Measurements from ENCODE around the gene FSIP1.

DNA sequence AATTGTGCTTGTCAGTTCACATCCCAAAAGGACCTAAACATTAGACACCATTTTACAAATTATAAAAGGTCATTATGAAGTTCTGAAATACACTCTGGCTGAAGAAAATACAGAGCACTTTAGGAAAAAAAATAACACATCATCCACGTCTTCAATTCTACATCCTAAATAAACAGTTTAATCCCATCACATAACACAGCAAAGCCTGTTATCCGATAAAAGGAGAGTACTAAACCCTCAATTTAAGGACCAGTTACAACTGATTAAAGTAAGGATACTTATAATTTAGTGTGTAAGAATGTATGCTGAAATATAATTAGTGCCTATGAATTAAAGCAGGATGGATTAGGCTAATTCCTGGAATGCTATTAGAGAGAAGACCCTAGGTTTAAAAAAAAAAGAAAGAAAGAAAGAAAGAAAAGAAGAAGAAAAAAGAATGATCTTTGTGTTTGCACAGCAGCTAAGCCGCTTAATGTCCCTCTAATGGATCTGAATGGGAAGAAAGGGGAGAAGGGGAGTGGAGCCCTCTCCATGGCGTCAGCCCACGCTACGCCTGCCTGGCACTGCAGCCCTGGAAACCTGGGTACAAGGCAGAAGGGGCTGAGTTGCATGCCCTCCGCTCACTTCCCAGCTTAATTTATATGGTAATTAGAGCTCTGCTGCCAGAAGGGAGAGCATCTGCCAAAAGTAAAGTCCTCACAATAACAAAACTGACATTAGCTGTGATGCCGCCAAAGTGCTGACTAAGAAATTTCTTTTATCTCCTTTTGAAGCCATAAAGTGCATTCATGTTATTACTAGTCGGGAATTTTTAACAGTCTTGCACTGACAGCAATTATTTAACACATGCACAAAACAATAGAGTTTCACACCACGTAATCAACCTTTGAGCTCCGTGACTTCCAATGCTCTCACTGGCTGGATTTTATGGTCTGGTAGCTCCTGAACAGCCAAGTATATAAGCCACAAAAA is 90.0 kb downstream of the FSIP1 start:
- TF ChIP-seq, protein P1, sequence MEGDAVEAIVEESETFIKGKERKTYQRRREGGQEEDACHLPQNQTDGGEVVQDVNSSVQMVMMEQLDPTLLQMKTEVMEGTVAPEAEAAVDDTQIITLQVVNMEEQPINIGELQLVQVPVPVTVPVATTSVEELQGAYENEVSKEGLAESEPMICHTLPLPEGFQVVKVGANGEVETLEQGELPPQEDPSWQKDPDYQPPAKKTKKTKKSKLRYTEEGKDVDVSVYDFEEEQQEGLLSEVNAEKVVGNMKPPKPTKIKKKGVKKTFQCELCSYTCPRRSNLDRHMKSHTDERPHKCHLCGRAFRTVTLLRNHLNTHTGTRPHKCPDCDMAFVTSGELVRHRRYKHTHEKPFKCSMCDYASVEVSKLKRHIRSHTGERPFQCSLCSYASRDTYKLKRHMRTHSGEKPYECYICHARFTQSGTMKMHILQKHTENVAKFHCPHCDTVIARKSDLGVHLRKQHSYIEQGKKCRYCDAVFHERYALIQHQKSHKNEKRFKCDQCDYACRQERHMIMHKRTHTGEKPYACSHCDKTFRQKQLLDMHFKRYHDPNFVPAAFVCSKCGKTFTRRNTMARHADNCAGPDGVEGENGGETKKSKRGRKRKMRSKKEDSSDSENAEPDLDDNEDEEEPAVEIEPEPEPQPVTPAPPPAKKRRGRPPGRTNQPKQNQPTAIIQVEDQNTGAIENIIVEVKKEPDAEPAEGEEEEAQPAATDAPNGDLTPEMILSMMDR (IDR thresholded peaks at IDR 0.05): no peak
- TF ChIP-seq POLR2A (IDR thresholded peaks at IDR 0.05) (no peak), POLR2AphosphoS5 (IDR thresholded peaks at IDR 0.05) (no peak), EP300 (IDR thresholded peaks at IDR 0.05) (no peak)

Data from upper lobe of left lung (tissue), 4 donors.